Activated T-helper 17 cell treated with anti-CD3 and anti-CD28 coated beads, Interleukin-2, amount 50 U/mL, for 72 hours (primary cell): Measurements from ENCODE around the gene CCNY. TPM values are rescaled to one million over a fixed set of nuclear protein-coding genes. Genes with fewer than 3 reads are reported as not detected.

Source experiments
- ATAC-seq: fragments of 150-1000 bp; cut with Tn5 transposase; replicated peaks from 2 replicates; pipeline ENCODE4 v1.10.0; 2021; ENCODE audit warnings: mild to moderate bottlenecking, moderate library complexity
- H3K27ac Mint-ChIP-seq: one replicate; pipeline ENCODE4 v1.8.0; 2022; ENCODE audit warnings: mixed read lengths
- H3K27me3 Mint-ChIP-seq: one replicate; pipeline ENCODE4 v1.8.0; 2022; ENCODE audit warnings: mixed read lengths
- H3K36me3 Mint-ChIP-seq: one replicate; pipeline ENCODE4 v1.8.0; 2022; ENCODE audit warnings: low read depth, mild to moderate bottlenecking, mixed read lengths
- H3K4me1 Mint-ChIP-seq: one replicate; pipeline ENCODE4 v1.8.0; 2022; ENCODE audit warnings: mixed read lengths
- H3K4me3 Mint-ChIP-seq: one replicate; pipeline ENCODE4 v1.8.0; 2022; ENCODE audit warnings: mild to moderate bottlenecking, mixed read lengths
- H3K9me3 Mint-ChIP-seq: one replicate; pipeline ENCODE4 v1.8.0; 2022; ENCODE audit warnings: mixed read lengths
- total RNA-seq, 2 donors: library from RNA; stranded (reverse); gene quantifications; one replicate each; pipeline ENCODE4 v1.2.3, GENCODE V29; 2022

CCNY gene
- total RNA-seq, 2 donors from 2014 or later: 29.4 to 42.3 TPM

- H3K27me3 Mint-ChIP-seq: no peaks in the 10 kb centered on the region
- H3K4me1 Mint-ChIP-seq: no peaks in the 10 kb centered on the region
- no peaks in the 10 kb centered on the region for H3K9me3 Mint-ChIP-seq
- no peak for ATAC-seq
- no peak overlapping the region for H3K4me3 Mint-ChIP-seq
- no peak overlapping the region for H3K27ac Mint-ChIP-seq
- H3K36me3 Mint-ChIP-seq: peaks cover 41% of the 10 kb centered on the region
Measured at GRCh38 chr10:35555962-35556930, 219.9 kb downstream of the CCNY start.

- Mint-ChIP-seq H3K9me3 (no peaks in the 10 kb centered on the region), H3K4me1 (no peaks in the 10 kb centered on the region), H3K4me3 (no peak overlapping the region), H3K27ac (peak overlapping the region; percentile 11), H3K27me3 (no peaks in the 10 kb centered on the region), H3K36me3 (peaks cover 27% of the 10 kb centered on the region)
- ATAC-seq: no peak
Measured at GRCh38 chr10:35558276-35558675, 222.0 kb downstream of the CCNY start.

DNA sequence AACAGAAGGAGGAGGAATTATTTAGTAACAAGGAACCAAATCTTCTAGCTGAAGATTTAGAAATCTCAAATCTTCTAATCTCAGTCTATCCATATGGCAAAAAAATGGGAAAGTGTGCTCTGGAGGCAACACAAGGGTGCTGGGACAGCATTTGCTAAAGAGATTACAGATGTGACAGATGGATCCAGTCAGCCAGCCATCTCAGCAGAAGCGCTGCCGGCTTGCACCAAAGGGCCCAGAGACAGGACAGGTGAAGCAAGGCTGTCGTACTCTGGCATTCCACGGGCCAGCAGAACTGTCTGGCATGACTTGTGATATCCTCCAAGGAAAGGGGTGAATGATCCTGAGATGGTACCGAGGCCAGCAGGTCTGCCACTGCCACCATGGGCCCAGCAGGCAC lies 223.1 kb downstream of the CCNY start:
- H3K27me3 Mint-ChIP-seq: no peaks in the 10 kb centered on the region
- peaks cover 26% of the 10 kb centered on the region for H3K36me3 Mint-ChIP-seq
- no peak overlapping the region for H3K27ac Mint-ChIP-seq
- H3K4me3 Mint-ChIP-seq: no peak overlapping the region
- no peaks in the 10 kb centered on the region for H3K4me1 Mint-ChIP-seq
- no peak for ATAC-seq
- no peaks in the 10 kb centered on the region for H3K9me3 Mint-ChIP-seq

GRCh38 chr10:35561715-35562114 lies 225.4 kb downstream of the CCNY start:
- peak overlapping the region; percentile 38 for H3K27ac Mint-ChIP-seq

DNA sequence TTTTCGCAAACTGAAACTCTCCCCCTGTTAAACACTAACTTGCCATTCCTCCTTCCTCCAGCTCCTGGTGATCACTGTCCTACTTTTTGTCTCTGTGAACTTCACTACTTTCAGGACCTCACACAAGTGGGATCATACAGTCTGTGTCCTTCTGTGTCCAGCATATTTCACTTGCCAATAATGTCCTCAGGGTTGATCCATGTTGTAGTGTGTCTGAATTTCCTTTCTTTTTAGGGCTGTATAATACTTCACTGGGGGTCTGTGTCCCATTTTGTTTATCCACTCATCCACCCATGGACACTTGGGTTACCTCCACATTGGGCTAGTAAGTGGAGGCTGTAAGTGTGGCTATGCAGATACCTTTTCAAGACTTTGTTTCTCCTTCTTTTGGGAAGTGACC lies 226.1 kb downstream of the CCNY start:
- Mint-ChIP-seq H3K27ac (no peak overlapping the region), H3K4me3 (no peak overlapping the region), H3K4me1 (no peaks in the 10 kb centered on the region), H3K9me3 (no peaks in the 10 kb centered on the region), H3K27me3 (no peaks in the 10 kb centered on the region), H3K36me3 (peaks cover 24% of the 10 kb centered on the region)
- ATAC-seq: no peak

More at GRCh38 chr10:35561715-35562114, 225.4 kb downstream of the CCNY start:
- no peak for ATAC-seq
- Mint-ChIP-seq H3K4me3 (no peak overlapping the region), H3K36me3 (peaks cover 23% of the 10 kb centered on the region), H3K27me3 (no peaks in the 10 kb centered on the region), H3K4me1 (no peaks in the 10 kb centered on the region), H3K9me3 (no peaks in the 10 kb centered on the region)

DNA sequence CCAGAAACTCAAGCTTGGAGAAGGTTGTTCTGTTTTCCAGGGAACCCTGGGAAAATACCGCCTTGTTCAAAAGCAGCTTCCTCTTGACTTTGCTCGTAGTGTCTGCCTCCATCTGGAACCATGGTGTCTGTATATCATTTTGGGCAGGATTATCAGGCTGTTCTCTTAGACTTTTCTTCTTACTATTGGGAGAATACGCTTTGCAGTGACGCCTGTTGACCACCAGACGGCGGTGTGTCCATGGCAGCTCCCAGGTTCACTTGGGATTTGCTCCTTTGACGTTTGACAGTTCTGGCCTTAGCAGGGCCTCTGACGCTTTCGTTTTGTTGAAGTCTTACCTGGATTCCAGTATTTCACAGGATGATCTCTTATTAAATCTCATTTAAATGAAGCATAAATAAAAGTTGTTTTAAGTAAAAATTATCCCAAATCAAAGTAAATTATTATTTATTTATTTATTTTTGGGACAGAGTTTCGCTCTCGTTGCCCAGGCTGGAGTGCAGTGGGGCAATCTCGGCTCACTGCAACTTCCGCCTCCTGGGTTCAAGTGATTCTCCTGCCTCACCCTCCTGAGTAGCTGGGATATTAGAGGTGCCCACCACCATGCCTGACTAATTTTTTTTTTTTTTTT lies 227.1 kb downstream of the CCNY start:
- Mint-ChIP-seq H3K27me3 (no peaks in the 10 kb centered on the region), H3K4me1 (no peaks in the 10 kb centered on the region), H3K4me3 (no peak overlapping the region), H3K27ac (no peak overlapping the region), H3K36me3 (peaks cover 27% of the 10 kb centered on the region), H3K9me3 (no peaks in the 10 kb centered on the region)
- peak; percentile 45 for ATAC-seq

GRCh38 chr10:35564341-35564968 lies 228.1 kb downstream of the CCNY start:
- Mint-ChIP-seq H3K4me1 (no peaks in the 10 kb centered on the region), H3K27ac (no peak overlapping the region)
- ATAC-seq: no peak

GRCh38 chr10:35565602-35566081 lies 229.3 kb downstream of the CCNY start:
- H3K27ac Mint-ChIP-seq: no peak overlapping the region
- H3K9me3 Mint-ChIP-seq: no peaks in the 10 kb centered on the region
- no peak for ATAC-seq
- no peaks in the 10 kb centered on the region for H3K27me3 Mint-ChIP-seq
- H3K36me3 Mint-ChIP-seq: peaks cover 43% of the 10 kb centered on the region
- no peaks in the 10 kb centered on the region for H3K4me1 Mint-ChIP-seq
- no peak overlapping the region for H3K4me3 Mint-ChIP-seq

More at GRCh38 chr10:35564341-35564968, 228.1 kb downstream of the CCNY start:
- Mint-ChIP-seq H3K36me3 (peaks cover 36% of the 10 kb centered on the region), H3K9me3 (no peaks in the 10 kb centered on the region), H3K4me3 (no peak overlapping the region), H3K27me3 (no peaks in the 10 kb centered on the region)

- no peak for ATAC-seq
- H3K36me3 Mint-ChIP-seq: peaks cover 63% of the 10 kb centered on the region
- H3K4me3 Mint-ChIP-seq: no peak overlapping the region
- no peaks in the 10 kb centered on the region for H3K27me3 Mint-ChIP-seq
- H3K4me1 Mint-ChIP-seq: no peaks in the 10 kb centered on the region
- no peak overlapping the region for H3K27ac Mint-ChIP-seq
- H3K9me3 Mint-ChIP-seq: no peaks in the 10 kb centered on the region
Measured at GRCh38 chr10:35567951-35568350, 231.6 kb downstream of the CCNY start.

GRCh38 chr10:35568483-35569015 lies 232.2 kb downstream of the CCNY start:
- Mint-ChIP-seq H3K27me3 (no peaks in the 10 kb centered on the region), H3K27ac (no peak overlapping the region), H3K9me3 (no peaks in the 10 kb centered on the region), H3K36me3 (peaks cover 69% of the 10 kb centered on the region), H3K4me3 (no peak overlapping the region), H3K4me1 (no peaks in the 10 kb centered on the region)
- ATAC-seq: no peak

DNA sequence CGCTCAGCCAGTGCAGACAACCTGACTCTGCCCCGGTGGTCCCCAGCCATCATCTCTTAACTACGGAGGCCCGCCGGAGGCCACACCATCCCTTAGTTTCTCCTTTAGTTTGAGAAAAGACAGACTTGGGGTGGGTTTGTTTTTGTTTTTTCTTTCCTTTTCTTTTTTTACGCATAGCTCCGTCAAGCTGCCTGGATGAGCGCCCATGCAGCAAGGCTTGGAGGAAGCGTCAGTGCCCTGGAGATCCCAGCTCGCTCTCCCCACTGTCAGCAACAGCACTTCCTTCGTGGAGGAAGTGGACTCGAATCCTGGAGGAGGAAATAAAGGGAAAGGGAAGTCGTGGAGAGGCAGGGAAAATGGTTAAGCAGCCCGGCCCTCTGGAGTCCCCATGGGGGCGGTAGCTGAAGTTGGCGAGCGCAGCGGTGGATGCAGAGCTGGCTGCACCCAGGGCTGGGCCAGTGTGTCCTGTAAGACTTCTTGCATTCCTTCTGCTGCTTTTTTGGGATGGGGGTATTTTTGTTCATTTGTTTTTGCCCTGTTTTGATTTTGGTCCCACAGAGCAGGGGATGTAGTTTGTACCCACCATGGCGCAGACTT lies 232.9 kb downstream of the CCNY start:
- H3K4me1 Mint-ChIP-seq: no peaks in the 10 kb centered on the region
- H3K36me3 Mint-ChIP-seq: peaks cover 76% of the 10 kb centered on the region
- no peaks in the 10 kb centered on the region for H3K9me3 Mint-ChIP-seq
- no peak overlapping the region for H3K27ac Mint-ChIP-seq
- H3K4me3 Mint-ChIP-seq: no peak overlapping the region
- no peaks in the 10 kb centered on the region for H3K27me3 Mint-ChIP-seq
- no peak for ATAC-seq

- H3K27me3 Mint-ChIP-seq: no peaks in the 10 kb centered on the region
- H3K4me1 Mint-ChIP-seq: no peaks in the 10 kb centered on the region
- H3K36me3 Mint-ChIP-seq: peaks cover 82% of the 10 kb centered on the region
- no peaks in the 10 kb centered on the region for H3K9me3 Mint-ChIP-seq
- no peak overlapping the region for H3K4me3 Mint-ChIP-seq
- ATAC-seq: no peak
- H3K27ac Mint-ChIP-seq: no peak overlapping the region
Measured at GRCh38 chr10:35569836-35570235, 233.5 kb downstream of the CCNY start.

DNA sequence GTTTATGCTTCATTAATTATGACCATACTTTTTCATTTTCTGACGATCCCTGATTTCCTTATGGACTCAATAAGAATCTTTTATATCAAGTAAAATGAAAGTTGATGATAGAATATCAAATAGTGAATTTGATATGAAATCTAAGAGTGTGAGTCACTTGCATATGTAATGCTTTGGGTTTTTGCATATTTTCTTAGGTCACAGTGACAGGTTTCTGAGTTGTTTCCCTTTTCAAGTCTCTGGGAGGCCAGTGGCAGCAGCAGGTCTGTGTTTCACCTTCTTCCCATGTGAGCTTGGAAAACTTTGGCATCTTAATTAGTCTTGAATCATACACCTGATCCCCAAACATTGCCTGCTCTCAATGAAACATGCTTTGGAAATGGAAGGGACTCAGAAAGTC lies 234.1 kb downstream of the CCNY start:
- Mint-ChIP-seq H3K27ac (no peak overlapping the region), H3K27me3 (no peaks in the 10 kb centered on the region), H3K4me1 (peaks cover 3% of the 10 kb centered on the region), H3K9me3 (no peaks in the 10 kb centered on the region), H3K4me3 (no peak overlapping the region), H3K36me3 (peaks cover 85% of the 10 kb centered on the region)
- no peak for ATAC-seq

DNA sequence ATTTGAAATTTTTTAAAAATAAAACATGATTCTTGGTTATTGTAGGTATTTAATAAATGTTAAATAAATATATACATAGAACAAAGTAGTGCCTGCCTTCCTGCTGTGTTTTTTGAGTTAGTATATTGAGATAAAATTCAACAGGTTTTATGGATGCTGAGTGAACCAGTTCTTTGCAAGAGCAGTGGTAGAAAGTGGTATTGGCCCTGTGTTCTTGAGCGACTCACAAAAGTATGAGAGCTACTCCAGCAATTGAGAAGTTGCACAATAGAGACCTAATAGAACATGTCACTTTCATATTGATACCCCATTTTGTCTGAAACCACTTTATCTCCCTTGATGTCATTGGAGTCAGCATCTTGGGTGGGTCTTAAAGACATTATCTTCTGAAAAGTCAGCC lies 236.3 kb downstream of the CCNY start:
- Mint-ChIP-seq H3K27me3 (no peaks in the 10 kb centered on the region), H3K4me3 (no peak overlapping the region), H3K4me1 (peaks cover 5% of the 10 kb centered on the region), H3K27ac (no peak overlapping the region), H3K36me3 (peaks cover 70% of the 10 kb centered on the region), H3K9me3 (no peaks in the 10 kb centered on the region)
- no peak for ATAC-seq
